HPDE6-E6E7 (cell line): ENCODE measurements around the gene CTXN3.

Source experiments
- DNase-seq: peaks from one replicate; pipeline ENCODE4 v3.0.0; 2011; ENCODE audit warnings: missing footprints; ENCODE audit errors: extremely low spot score

CTXN3 gene

GRCh38 chr5:127697894-127698600 is 49.2 kb downstream of the CTXN3 start:
- DNase-seq, result peak; percentile 17

GRCh38 chr5:127699416-127699815 is 50.5 kb downstream of the CTXN3 start:
- no peak for DNase-seq

- no peak for DNase-seq
These were observed 51.4 kb downstream of the CTXN3 start for GRCh38 chr5:127700237-127700766.

- no peak for DNase-seq
These were observed 53.6 kb downstream of the CTXN3 start for GRCh38 chr5:127702434-127702833.

- DNase-seq, result no peak
These were observed 54.2 kb downstream of the CTXN3 start, which contains the start of gene CCDC192 for GRCh38 chr5:127702926-127703561. Gene CCDC192, plus strand, starts transcription at chr5:127703391. Its CDS starts 55 bp downstream, at chr5:127703446.

GRCh38 chr5:127705120-127705892 is 56.4 kb downstream of the CTXN3 start:
- peak; percentile 35 for DNase-seq

GRCh38 chr5:127706691-127707090 is 57.8 kb downstream of the CTXN3 start:
- no peak for DNase-seq

GRCh38 chr5:127707209-127707608 is 58.3 kb downstream of the CTXN3 start:
- DNase-seq, result no peak
